GM12878 (cell line): ENCODE measurements around the gene KIAA1217. TPM values are rescaled to one million over a fixed set of nuclear protein-coding genes. Genes with fewer than 3 reads are reported as not detected.

Source experiments
- ATAC-seq: fragments of 200-7000 bp; cut with Tn5 transposase; 3 replicates; pipeline ENCODE4 v1.9.1; 2020; ENCODE audit warnings: mild to moderate bottlenecking, moderate library complexity
- BruUV-seq: library from RNA; stranded (reverse); fragments of 400-500 nt; replicated peaks from 2 replicates; lab custom pipeline; 2021; lab: Mats Ljungman, UMichigan
- CTCF ChIA-PET: fragments of 300-600 bp; sonication (Branson Sonifier 250); formaldehyde crosslinking; extraction: SDS; loops from one replicate; lab custom pipeline; 2021; ENCODE audit warnings: inconsistent platforms; lab: Yijun Ruan, JAX
- POLR2A ChIA-PET: fragments of 350-600 bp; formaldehyde crosslinking; extraction: SDS; loops from one replicate; lab custom pipeline; 2021; ENCODE audit warnings: inconsistent platforms; lab: Charles Lee
- RAD21 ChIA-PET: fragments of 300-600 bp; sonication (Branson Sonifier 250); formaldehyde crosslinking; loops from one replicate; lab custom pipeline; 2023; ENCODE audit warnings: antibody characterized with exemption; ENCODE audit not compliant: unreplicated experiment; lab: Charles Lee
- SMC1A ChIA-PET: fragments of 300-600 bp; sonication (Branson Sonifier 250); formaldehyde crosslinking; loops from one replicate; lab custom pipeline; 2023; ENCODE audit not compliant: unreplicated experiment, uncharacterized antibody; lab: Charles Lee
- DNase-seq: peaks from one replicate; pipeline ENCODE4 v3.0.0-alpha.2; 2011; ENCODE audit warnings: low read depth, low spot score
- FAIRE-seq: peaks from 3 replicates; lab custom pipeline; 2011; peaks lifted over from hg19 to GRCh38; lab: Jason Lieb, UNC
- H2AFZ ChIP-seq: 2 replicates; pipeline ENCODE4 v1.6.0; 2011; ENCODE audit warnings: low read depth, low read length, control low read depth; ENCODE audit not compliant: control insufficient read depth
- H3K27ac ChIP-seq: 2 replicates; pipeline ENCODE4 v1.5.1; 2011; ENCODE audit warnings: control low read depth; ENCODE audit not compliant: control insufficient read depth, insufficient read depth
- H3K27me3 ChIP-seq, 2 experiments: replicated peaks in 1 of 2; 2 replicates each; pipeline versions ENCODE4 v1.6.0 to v1.6.1; 2011; ENCODE audit warnings: low read length in 1 of 2; ENCODE audit not compliant: control insufficient read depth in 2 of 2, insufficient read depth in 2 of 2
- H3K36me3 ChIP-seq, 2 experiments: 2 replicates each; pipeline ENCODE4 v1.5.1; 2011; ENCODE audit warnings: low read length in 1 of 2; ENCODE audit not compliant: control insufficient read depth in 2 of 2, insufficient read depth in 2 of 2
- H3K4me1 ChIP-seq: 2 replicates; pipeline ENCODE4 v1.6.1; 2011; ENCODE audit warnings: mild to moderate bottlenecking, low read length, moderate library complexity, mixed read lengths; ENCODE audit not compliant: control insufficient read depth, insufficient read depth
- H3K4me2 ChIP-seq: 2 replicates; pipeline ENCODE4 v1.6.0; 2011; ENCODE audit warnings: control low read depth; ENCODE audit not compliant: control insufficient read depth, insufficient read depth
- H3K4me3 ChIP-seq: fragments of 200-600 bp; sonication (generic); 2 replicates; pipeline ENCODE4 v1.5.1; 2016
- H3K79me2 ChIP-seq: 2 replicates; pipeline ENCODE4 v1.6.0; 2011; ENCODE audit warnings: low read length; ENCODE audit not compliant: control insufficient read depth, insufficient read depth
- H3K9ac ChIP-seq: 2 replicates; pipeline ENCODE4 v1.8.0; 2011; ENCODE audit warnings: low read length, control low read depth, mixed read lengths; ENCODE audit not compliant: control insufficient read depth, insufficient read depth
- H3K9me3 ChIP-seq: replicated peaks from 3 replicates; pipeline ENCODE4 v1.5.1; 2011; ENCODE audit warnings: mild to moderate bottlenecking, low read length; ENCODE audit not compliant: control insufficient read depth, insufficient read depth
- H4K20me1 ChIP-seq: 2 replicates; pipeline ENCODE4 v1.6.0; 2011; ENCODE audit not compliant: control insufficient read depth, insufficient read depth
- IRF4 ChIP-seq: IDR thresholded peaks from 2 replicates; pipeline ENCODE4 v1.6.1; 2011; ENCODE audit warnings: low read depth, low read length
- NKRF ChIP-seq: fragments of 450-650 bp; conservative IDR thresholded peaks from 2 replicates; pipeline ENCODE4 v1.6.1; 2017; ENCODE audit warnings: mild to moderate bottlenecking, moderate library complexity
- RAD21 ChIP-seq: IDR thresholded peaks from 2 replicates; pipeline ENCODE4 v1.6.1; 2011; ENCODE audit warnings: mild to moderate bottlenecking, low read depth, low read length, moderate library complexity; ENCODE audit not compliant: insufficient read depth
- WGBS: methylation state at CpG from one replicate; pipeline ENCODE4 v1.1.6; 2016; ENCODE audit warnings: low lambda C conversion rate; ENCODE audit not compliant: insufficient replicate concordance, insufficient coverage; ENCODE audit errors: missing lambda C conversion rate; 5-methylcytosine and 5-hydroxymethylcytosine counted together
- in situ Hi-C: fragments of 300-500 bp; cut with MboI; formaldehyde crosslinking; loops from 9 replicates; pipeline ENCODE4 v1.14.3; 2018; ENCODE audit warnings: mixed read lengths
- intact Hi-C: fragments of 100-400 bp; cut with micrococcal nuclease; formaldehyde crosslinking; loops from one replicate; pipeline ENCODE4 v1.14.2; 2022; ENCODE audit not compliant: unreplicated experiment
- polyA plus RNA-seq, 11 experiments: library from polyadenylated mRNA; depleted of rRNA in 4 of 11; unstranded in 6 of 11; stranded (reverse) in 5 of 11; fragments of >200 nt; fragmentation: Nextera tagmentation in 4 of 11; fragmentation: Illumina TruSeq in 1 of 11; extraction: Ambion mirVana in 4 of 11; extraction: Trizol in 1 of 11; gene quantifications; 1 replicate in 1 of 11; 2 replicates in 10 of 11; pipeline versions ENCODE4 v1.2.1 to v1.2.3, GENCODE V29; 2011 to 2016; ENCODE audit warnings: inconsistent platforms in 2 of 11, missing spikeins in 2 of 11, low read depth in 1 of 11
- total RNA-seq, 4 experiments: library from RNA; depleted of rRNA in 3 of 4; stranded (reverse); fragments of >200 nt in 3 of 4; fragmentation: Illumina TruSeq in 1 of 4; extraction: Trizol in 1 of 4; gene quantifications; 2 replicates each; pipeline versions ENCODE4 v1.2.1 to v1.2.3, GENCODE V29; 2013 to 2021

The KIAA1217 gene
- total and polyA plus RNA-seq, 10 of the 15 experiments (the other 5 are each of a cell fraction or from before 2014, with no cell fraction given) = 0.57 to 3.8 (median 2.1) TPM

- no peak for TF ChIP-seq IRF4
Measured at GRCh38 chr10:24371396-24371795, 162.5 kb downstream of the KIAA1217 start (continued).

GRCh38 chr10:24374134-24374915, 165.4 kb downstream of the KIAA1217 start:
- intact Hi-C loops = no loop called here
- TF ChIP-seq RAD21 (no peak), NKRF (no peak)
- Histone ChIP-seq H3K79me2 (no peaks in the 10 kb centered on the region), H3K4me1 (no peaks in the 10 kb centered on the region), H3K27ac (no peak overlapping the region), H3K9me3 (no peaks in the 10 kb centered on the region; the same call in 2 of the 3 replicates), H3K27me3 (no peaks in the 10 kb centered on the region), H3K4me2 (no peak overlapping the region), H4K20me1 (no peaks in the 10 kb centered on the region), H3K36me3 (no peaks in the 10 kb centered on the region), H3K4me3 (no peak overlapping the region), H3K9ac (no peak overlapping the region), H2AFZ (no peak overlapping the region)
- ChIA-PET CTCF (interaction anchor here (0.6 to 1.5 kb wide), 6 partner anchors 9 to 145 kb away, joined by 3 to 4 read pairs (median 3); no protein-coding TSS in a partner anchor), SMC1A (interaction anchor here (1.7 to 2.3 kb wide), 2 partner anchors 15 to 18 kb away, joined by 4 to 11 read pairs; no protein-coding TSS in a partner anchor), POLR2A (no interaction called here), RAD21 (no interaction called here)
- in situ Hi-C loops = no loop called here
- DNase-seq (no peak), FAIRE-seq (no peak), ATAC-seq (no peak)
- 27% methylated on average over 7 of the region's 7 CpGs for WGBS
- no TSS peak for BruUV-seq
